WTC11 (cell line): ENCODE measurements around the gene OCRL.

Source experiments
- NR2C2 ChIP-seq: sonication (generic); formaldehyde crosslinking; IDR thresholded peaks from 2 replicates; pipeline ENCODE4 v1.8.0; 2022; ENCODE audit warnings: mild to moderate bottlenecking, missing genetic modification reagents
- TF ChIP-seq, protein P1 (sequence below): fragments of 200-600 bp; IDR thresholded peaks from 2 replicates; pipeline ENCODE4 v1.8.0; 2022; ENCODE audit warnings: antibody characterized with exemption

DNA sequence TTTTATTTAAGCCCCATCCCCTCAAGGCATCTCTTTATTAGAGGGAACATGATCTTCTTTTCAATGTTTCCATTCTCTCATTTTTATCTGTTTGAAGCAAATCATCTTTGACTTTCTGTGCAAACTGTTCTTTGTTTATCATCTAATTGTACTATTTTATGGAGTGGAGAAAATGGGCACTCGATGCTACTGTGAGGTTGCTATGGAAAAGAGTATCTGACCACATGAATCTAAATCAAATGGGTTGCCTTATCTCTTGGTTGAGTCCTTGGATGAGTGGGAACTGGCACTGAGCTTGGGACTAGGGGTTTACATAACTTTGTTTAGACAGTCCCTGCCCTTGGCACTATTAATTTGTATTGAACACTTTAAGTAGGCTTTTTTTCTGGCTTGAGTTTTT lies 9.1 kb downstream of the OCRL start:
- no peak for TF ChIP-seq NR2C2 (CRISPR knock-in tag)
- TF ChIP-seq, protein P1, sequence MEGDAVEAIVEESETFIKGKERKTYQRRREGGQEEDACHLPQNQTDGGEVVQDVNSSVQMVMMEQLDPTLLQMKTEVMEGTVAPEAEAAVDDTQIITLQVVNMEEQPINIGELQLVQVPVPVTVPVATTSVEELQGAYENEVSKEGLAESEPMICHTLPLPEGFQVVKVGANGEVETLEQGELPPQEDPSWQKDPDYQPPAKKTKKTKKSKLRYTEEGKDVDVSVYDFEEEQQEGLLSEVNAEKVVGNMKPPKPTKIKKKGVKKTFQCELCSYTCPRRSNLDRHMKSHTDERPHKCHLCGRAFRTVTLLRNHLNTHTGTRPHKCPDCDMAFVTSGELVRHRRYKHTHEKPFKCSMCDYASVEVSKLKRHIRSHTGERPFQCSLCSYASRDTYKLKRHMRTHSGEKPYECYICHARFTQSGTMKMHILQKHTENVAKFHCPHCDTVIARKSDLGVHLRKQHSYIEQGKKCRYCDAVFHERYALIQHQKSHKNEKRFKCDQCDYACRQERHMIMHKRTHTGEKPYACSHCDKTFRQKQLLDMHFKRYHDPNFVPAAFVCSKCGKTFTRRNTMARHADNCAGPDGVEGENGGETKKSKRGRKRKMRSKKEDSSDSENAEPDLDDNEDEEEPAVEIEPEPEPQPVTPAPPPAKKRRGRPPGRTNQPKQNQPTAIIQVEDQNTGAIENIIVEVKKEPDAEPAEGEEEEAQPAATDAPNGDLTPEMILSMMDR: no peak
